ENCODE results near the gene DNASE1L3. TPM values are rescaled to one million over a fixed set of nuclear protein-coding genes. Genes with fewer than 3 reads are reported as not detected.

Gene DNASE1L3
- total and polyA plus RNA-seq, 2 of the 4 experiments (the other 2 are of a cell fraction) = not detected

DNA sequence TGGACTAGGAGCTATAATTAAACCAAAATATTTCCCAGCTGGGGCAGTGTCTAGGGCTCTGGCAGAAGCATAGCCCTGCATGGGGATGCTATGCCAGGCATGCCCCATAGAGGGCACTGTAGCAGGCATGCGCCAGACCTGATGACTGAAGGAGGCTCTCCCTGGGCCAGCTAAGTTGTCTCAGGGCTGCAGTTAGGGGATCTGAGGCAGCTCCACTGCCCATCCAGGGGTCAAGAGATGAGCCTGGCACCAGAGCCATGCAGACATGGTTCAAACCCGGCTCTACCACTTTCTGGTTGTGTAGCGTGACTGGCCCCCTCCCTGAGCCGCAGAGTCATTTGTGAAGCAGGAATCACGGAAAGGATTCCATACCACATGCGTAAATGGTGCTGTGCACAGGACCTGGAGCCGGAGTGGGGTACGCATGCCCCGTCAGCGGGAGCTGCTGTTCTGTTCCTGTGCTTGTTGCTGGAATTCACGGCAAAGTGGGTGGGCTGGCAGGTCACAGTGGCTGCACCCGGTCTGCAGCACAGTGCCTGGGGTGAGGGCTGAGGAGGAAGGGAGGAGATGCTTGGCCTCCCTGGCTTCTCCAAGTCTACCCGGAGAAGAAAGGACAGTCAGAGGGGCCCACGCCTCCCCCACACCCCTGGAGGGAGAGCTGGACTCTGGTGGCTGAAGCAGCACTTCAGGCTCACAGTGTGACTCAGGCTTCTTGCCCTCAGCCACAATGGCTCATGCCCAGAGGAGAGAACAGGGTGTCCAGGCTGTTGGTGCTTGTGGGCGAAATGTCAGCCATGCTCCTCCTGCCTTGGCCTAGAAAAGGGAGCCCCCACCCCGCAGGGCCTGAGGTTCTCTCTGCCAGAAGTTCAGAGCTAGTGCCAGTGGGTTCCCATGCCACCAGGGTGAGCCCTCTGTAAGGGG, 43.1 kb downstream of the DNASE1L3 start:
- Histone ChIP-seq H3K56ac (ENCODE audit: extremely low read depth, insufficient read depth, low read length) (no peak overlapping the region), H2BK20ac (ENCODE audit: low read depth, low read length) (no peak overlapping the region), H2BK120ac (ENCODE audit: low read depth, low read length) (no peak overlapping the region), H3K14ac (replicated peaks; ENCODE audit: low read depth, low read length) (no peak overlapping the region), H3K9me3 (ENCODE audit: control insufficient read depth, insufficient read depth, low read length) (no peaks in the 10 kb centered on the region), H4K5ac (ENCODE audit: low read depth, low read length) (no peak overlapping the region), H3K36me3 (ENCODE audit: control insufficient read depth, insufficient read depth, low read length) (peaks cover 54% of the 10 kb centered on the region), H3K4me1 (ENCODE audit: control insufficient read depth, insufficient read depth, low read length) (peaks cover 21% of the 10 kb centered on the region), H3K18ac (ENCODE audit: low read depth, low read length) (no peak overlapping the region), H3K27ac (ENCODE audit: insufficient read depth, low read length) (no peak overlapping the region), H4K8ac (ENCODE audit: low read depth in 2 of 2, low read length in 2 of 2) (no peak overlapping the region), H3K9me1 (ENCODE audit: insufficient read depth, low read length) (peaks cover 34% of the 10 kb centered on the region), H3K9ac (ENCODE audit: low read depth, low read length) (no peak overlapping the region), H3K79me1 (ENCODE audit: low read depth in 1 of 2, low read length in 2 of 2) (peaks cover 10 to 53% of the 10 kb centered on the region in 2 experiments), H2BK15ac (ENCODE audit: low read depth, low read length) (no peak overlapping the region), H3K23ac (ENCODE audit: low read depth, low read length) (no peak overlapping the region), H2AFZ (replicated peaks; ENCODE audit: low read length, poor library complexity) (peak overlapping the region; percentile 62), H4K91ac (ENCODE audit: insufficient read depth, low read depth, low read length) (no peak overlapping the region), H2BK5ac (ENCODE audit: low read depth, low read length, poor library complexity, severe bottlenecking) (no peak overlapping the region), H2AK5ac (ENCODE audit: low read depth, low read length) (peak overlapping the region; percentile 9; the same call in 1 of the 2 replicates), H3K4me3 (ENCODE audit: insufficient read depth, low read depth, low read length) (no peak overlapping the region), H3K4me2 (ENCODE audit: low read depth, low read length) (no peak overlapping the region), H2AK9ac (replicated peaks; ENCODE audit: low read depth, low read length, poor library complexity) (peak overlapping the region; percentile 23), H3K4ac (ENCODE audit: low read depth, low read length) (no peak overlapping the region), H4K20me1 (ENCODE audit: insufficient read depth, low read length) (peaks cover 25% of the 10 kb centered on the region; the same call in 1 of the 2 replicates), H3K27me3 (ENCODE audit: control insufficient read depth, insufficient read depth, low read length) (no peaks in the 10 kb centered on the region)
- intact Hi-C loops (cut with micrococcal nuclease) (loop anchor here (2.0 kb wide), 1 partner anchor 159 kb away; the partner anchor contains the start of gene FLNB), dilution Hi-C loops (cut with HindIII; ENCODE audit: low sequenced_read_pairs, unreplicated experiment) (no loop called here), in situ Hi-C loops (cut with MboI; ENCODE audit: low sequenced_read_pairs) (no loop called here)
- BruUV-seq (replicated peaks) = no TSS peak
- TF ChIP-seq CEBPB (IDR thresholded peaks at IDR 0.05; ENCODE audit: low read depth, low read length) = no peak
- no peak for TF ChIP-seq RFX5 (IDR thresholded peaks at IDR 0.05; ENCODE audit: low read depth, low read length)
- TF ChIP-seq, protein P1, sequence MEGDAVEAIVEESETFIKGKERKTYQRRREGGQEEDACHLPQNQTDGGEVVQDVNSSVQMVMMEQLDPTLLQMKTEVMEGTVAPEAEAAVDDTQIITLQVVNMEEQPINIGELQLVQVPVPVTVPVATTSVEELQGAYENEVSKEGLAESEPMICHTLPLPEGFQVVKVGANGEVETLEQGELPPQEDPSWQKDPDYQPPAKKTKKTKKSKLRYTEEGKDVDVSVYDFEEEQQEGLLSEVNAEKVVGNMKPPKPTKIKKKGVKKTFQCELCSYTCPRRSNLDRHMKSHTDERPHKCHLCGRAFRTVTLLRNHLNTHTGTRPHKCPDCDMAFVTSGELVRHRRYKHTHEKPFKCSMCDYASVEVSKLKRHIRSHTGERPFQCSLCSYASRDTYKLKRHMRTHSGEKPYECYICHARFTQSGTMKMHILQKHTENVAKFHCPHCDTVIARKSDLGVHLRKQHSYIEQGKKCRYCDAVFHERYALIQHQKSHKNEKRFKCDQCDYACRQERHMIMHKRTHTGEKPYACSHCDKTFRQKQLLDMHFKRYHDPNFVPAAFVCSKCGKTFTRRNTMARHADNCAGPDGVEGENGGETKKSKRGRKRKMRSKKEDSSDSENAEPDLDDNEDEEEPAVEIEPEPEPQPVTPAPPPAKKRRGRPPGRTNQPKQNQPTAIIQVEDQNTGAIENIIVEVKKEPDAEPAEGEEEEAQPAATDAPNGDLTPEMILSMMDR (conservative IDR thresholded peaks at IDR 0.05; ENCODE audit: low read depth, low read length) = peak; percentile 80
- no peak for TF ChIP-seq RAD21 (IDR thresholded peaks at IDR 0.05; ENCODE audit: low read length)
- TF ChIP-seq RCOR1 (IDR thresholded peaks at IDR 0.05; ENCODE audit: insufficient replicate concordance, low read length) = no peak
- peak; percentile 32; the same call in 1 of the 2 replicates for TF ChIP-seq MXI1 (IDR thresholded peaks at IDR 0.05; ENCODE audit: borderline replicate concordance, low read depth, low read length)
- WGBS, 2 experiments (ENCODE audit: extremely low coverage in 2 of 2, insufficient read length in 1 of 2) = 69% methylated on average over 10 of the region's 16 CpGs; no CpG with 5 or more reads in 1 of the 2 experiments
- ChIA-PET POLR2A (ENCODE audit: unreplicated experiment) (no interaction called here), CTCF (interaction anchor here (0.6 to 2.6 kb wide), 7 partner anchors 10 to 159 kb away, joined by 3 to 19 read pairs (median 5); partner anchors contain the start of gene FLNB)
- DNase-seq = peak; percentile 65
- ATAC-seq (ENCODE audit: low read depth) = peak; percentile 89

Measured in IMR-90 (cell line).